Endothelial cell (in vitro differentiated cells): ENCODE results near the gene CAMTA1. TPM values are rescaled to one million over a fixed set of nuclear protein-coding genes. Genes with fewer than 3 reads are reported as not detected.

ENCODE experiments used
- DNase-seq: peaks from one replicate; pipeline ENCODE4 v3.0.0; 2021; ENCODE audit warnings: low spot score
- H3K27ac Mint-ChIP-seq: one replicate; pipeline ENCODE4 v1.8.0; 2021; ENCODE audit warnings: mixed read lengths, inconsistent platforms; ENCODE audit not compliant: unreplicated experiment
- H3K27me3 Mint-ChIP-seq: one replicate; pipeline ENCODE4 v1.8.0; 2021; ENCODE audit warnings: mild to moderate bottlenecking, moderate library complexity, mixed read lengths, inconsistent platforms; ENCODE audit not compliant: unreplicated experiment
- H3K36me3 Mint-ChIP-seq: one replicate; pipeline ENCODE4 v1.8.0; 2021; ENCODE audit warnings: mild to moderate bottlenecking, low read depth, mixed read lengths, inconsistent platforms; ENCODE audit not compliant: unreplicated experiment
- H3K4me1 Mint-ChIP-seq: one replicate; pipeline ENCODE4 v1.8.0; 2021; ENCODE audit warnings: mild to moderate bottlenecking, mixed read lengths, inconsistent platforms; ENCODE audit not compliant: unreplicated experiment
- H3K4me3 Mint-ChIP-seq: one replicate; pipeline ENCODE4 v1.8.0; 2021; ENCODE audit warnings: mild to moderate bottlenecking, mixed read lengths, inconsistent platforms; ENCODE audit not compliant: unreplicated experiment
- H3K9me3 Mint-ChIP-seq: one replicate; pipeline ENCODE4 v1.8.0; 2021; ENCODE audit warnings: mixed read lengths, inconsistent platforms; ENCODE audit not compliant: unreplicated experiment
- CTCF ChIP-seq: fragments of 200-600 bp; sonication (generic); IDR thresholded peaks from one replicate; pipeline ENCODE4 v1.5.0; 2021; ENCODE audit warnings: antibody characterized with exemption; ENCODE audit not compliant: unreplicated experiment
- total RNA-seq: library from RNA; stranded (reverse); fragmentation: NEBNext Ultra II Directional; extraction: Animal tissue kit (Norgen Biotek cat#: 25700); gene quantifications from one replicate; pipeline ENCODE4 v1.2.1, GENCODE V29; 2021; ENCODE audit not compliant: unreplicated experiment

CAMTA1 gene
- total RNA-seq, 1 donor from 2014 or later: 87.3 TPM

- TF ChIP-seq CTCF: no peak
- DNase-seq: no peak
- H3K9me3 Mint-ChIP-seq: peaks cover 3% of the 10 kb centered on the region
- H3K36me3 Mint-ChIP-seq: no peaks in the 10 kb centered on the region
- peaks cover 11% of the 10 kb centered on the region for H3K27me3 Mint-ChIP-seq
- H3K27ac Mint-ChIP-seq: no peak overlapping the region
- no peak overlapping the region for H3K4me3 Mint-ChIP-seq
- H3K4me1 Mint-ChIP-seq: peaks cover 4% of the 10 kb centered on the region
Measured at GRCh38 chr1:7610936-7611335, 825.7 kb downstream of the CAMTA1 start.

GRCh38 chr1:7611421-7612010 lies 826.3 kb downstream of the CAMTA1 start:
- no peak for DNase-seq
- Mint-ChIP-seq H3K27ac (no peak overlapping the region), H3K9me3 (peaks cover 3% of the 10 kb centered on the region), H3K4me3 (no peak overlapping the region), H3K36me3 (no peaks in the 10 kb centered on the region), H3K27me3 (peaks cover 11% of the 10 kb centered on the region), H3K4me1 (peaks cover 4% of the 10 kb centered on the region)
- no peak for TF ChIP-seq CTCF

- no peak overlapping the region for H3K4me3 Mint-ChIP-seq
- DNase-seq: no peak
- H3K4me1 Mint-ChIP-seq: peaks cover 4% of the 10 kb centered on the region
- no peak overlapping the region for H3K27ac Mint-ChIP-seq
- peaks cover 4% of the 10 kb centered on the region for H3K27me3 Mint-ChIP-seq
- H3K9me3 Mint-ChIP-seq: no peaks in the 10 kb centered on the region
- TF ChIP-seq CTCF: no peak
- H3K36me3 Mint-ChIP-seq: no peaks in the 10 kb centered on the region
Measured at GRCh38 chr1:7613106-7613850, 828.0 kb downstream of the CAMTA1 start.

- Mint-ChIP-seq H3K36me3 (no peaks in the 10 kb centered on the region), H3K9me3 (no peaks in the 10 kb centered on the region), H3K4me3 (no peak overlapping the region), H3K4me1 (peaks cover under 1% of the 10 kb centered on the region), H3K27me3 (peaks cover 4% of the 10 kb centered on the region), H3K27ac (no peak overlapping the region)
- TF ChIP-seq CTCF: no peak
- no peak for DNase-seq
Measured at GRCh38 chr1:7613851-7614205, 828.6 kb downstream of the CAMTA1 start.

- H3K27ac Mint-ChIP-seq: no peak overlapping the region
- no peak for DNase-seq
- H3K9me3 Mint-ChIP-seq: no peaks in the 10 kb centered on the region
- H3K36me3 Mint-ChIP-seq: no peaks in the 10 kb centered on the region
- TF ChIP-seq CTCF: no peak
- H3K4me3 Mint-ChIP-seq: no peak overlapping the region
- H3K4me1 Mint-ChIP-seq: no peaks in the 10 kb centered on the region
- peaks cover 3% of the 10 kb centered on the region for H3K27me3 Mint-ChIP-seq
Measured at GRCh38 chr1:7614576-7615074, 829.4 kb downstream of the CAMTA1 start.
